ENCODE measurements around the gene ARHGAP8.
"Not testable (repeated sequence)": the region's sequence is repeated elsewhere in the genome, so short reads cannot be mapped to it uniquely, and the experiment has no call there.

The ARHGAP8 gene

GRCh38 chr22:44773082-44773481, 20.7 kb downstream of the ARHGAP8 start:
- DNase-seq (ENCODE audit: low spot score), result no peak

GRCh38 chr22:44775862-44776261, 23.5 kb downstream of the ARHGAP8 start:
- no peak for DNase-seq (ENCODE audit: low spot score)

GRCh38 chr22:44776605-44777363, 24.4 kb downstream of the ARHGAP8 start:
- DNase-seq (ENCODE audit: low spot score), result no peak

GRCh38 chr22:44777364-44777755, 25.0 kb downstream of the ARHGAP8 start:
- DNase-seq (ENCODE audit: low spot score), result no peak

- DNase-seq (ENCODE audit: low spot score), result no peak
Observed at GRCh38 chr22:44780876-44781449, 28.6 kb downstream of the ARHGAP8 start.

GRCh38 chr22:44782363-44782963, 30.1 kb downstream of the ARHGAP8 start:
- DNase-seq (ENCODE audit: low spot score), result no peak

- no peak for DNase-seq (ENCODE audit: low spot score)
Observed at GRCh38 chr22:44783091-44783490, 30.7 kb downstream of the ARHGAP8 start.

GRCh38 chr22:44783581-44783980, 31.2 kb downstream of the ARHGAP8 start:
- DNase-seq (ENCODE audit: low spot score), result no peak

GRCh38 chr22:44786136-44786535, 33.8 kb downstream of the ARHGAP8 start:
- DNase-seq (ENCODE audit: low spot score), result no peak

GRCh38 chr22:44786610-44787009, 34.2 kb downstream of the ARHGAP8 start:
- DNase-seq (ENCODE audit: low spot score), result no peak

- DNase-seq (ENCODE audit: low spot score), result no peak
Observed at GRCh38 chr22:44787832-44788231, 35.5 kb downstream of the ARHGAP8 start.

- DNase-seq (ENCODE audit: low spot score), result no peak
Observed at GRCh38 chr22:44793106-44793505, 40.7 kb downstream of the ARHGAP8 start.

GRCh38 chr22:44793506-44794172, 41.3 kb downstream of the ARHGAP8 start:
- DNase-seq (ENCODE audit: low spot score), result no peak

- no peak for DNase-seq (ENCODE audit: low spot score)
Observed at GRCh38 chr22:44795701-44796630, 43.6 kb downstream of the ARHGAP8 start.

GRCh38 chr22:44797181-44797725, 44.9 kb downstream of the ARHGAP8 start:
- DNase-seq (ENCODE audit: low spot score), result no peak

- no peak for DNase-seq (ENCODE audit: low spot score)
Observed at GRCh38 chr22:44799077-44799945, 46.9 kb downstream of the ARHGAP8 start.

- not testable (repeated sequence) for DNase-seq (ENCODE audit: low spot score)
Observed at GRCh38 chr22:44799946-44800634, 47.7 kb downstream of the ARHGAP8 start.

GRCh38 chr22:44801476-44801875, 49.1 kb downstream of the ARHGAP8 start:
- no peak for DNase-seq (ENCODE audit: low spot score)

GRCh38 chr22:44802071-44802700, 49.8 kb downstream of the ARHGAP8 start:
- no peak for DNase-seq (ENCODE audit: low spot score)
